CD4-positive, alpha-beta T cell (primary cell): ENCODE data around the gene ZSWIM1. TPM values are rescaled to one million over a fixed set of nuclear protein-coding genes. Genes with fewer than 3 reads are reported as not detected.

Source experiments
- ATAC-seq: fragments of 200-7000 bp; cut with Tn5 transposase; one replicate; pipeline ENCODE4 v1.10.0; 2022; ENCODE audit warnings: mild to moderate bottlenecking; ENCODE audit not compliant: poor library complexity
- CTCF ChIA-PET: fragments of 350-600 bp; sonication (Branson Sonifier 250); formaldehyde crosslinking; loops from one replicate; lab custom pipeline; 2021; ENCODE audit warnings: antibody characterized with exemption, inconsistent platforms; lab: Charles Lee
- POLR2A ChIA-PET: fragments of 350-600 bp; sonication (Branson Sonifier 250); formaldehyde crosslinking; loops from one replicate; lab custom pipeline; 2021; ENCODE audit warnings: antibody characterized with exemption, inconsistent platforms; lab: Charles Lee
- DNase-seq, 14 experiments: peaks; one replicate each; pipeline ENCODE4 v3.0.0-alpha.2; 2013 to 2020; ENCODE audit warnings: mixed read lengths in 2 of 14
- H3K27ac ChIP-seq, 2 donors: one replicate each; pipeline versions ENCODE4 v1.5.1 to v1.7.0; 2013; ENCODE audit warnings: low read length in 2 of 2, low read depth in 1 of 2, mild to moderate bottlenecking in 1 of 2
- H3K27me3 ChIP-seq, 2 experiments: 1 replicate in 1 of 2; 2 replicates in 1 of 2; pipeline versions ENCODE4 v1.6.1 to v1.7.0; 2013; ENCODE audit warnings: low read length in 2 of 2, control low read depth in 1 of 2, mild to moderate bottlenecking in 1 of 2, moderate library complexity in 1 of 2; ENCODE audit not compliant: insufficient read depth in 2 of 2, control insufficient read depth in 1 of 2
- H3K36me3 ChIP-seq: one replicate; pipeline ENCODE4 v1.6.1; 2013; ENCODE audit warnings: low read length, control low read depth; ENCODE audit not compliant: insufficient read depth
- H3K4me1 ChIP-seq: one replicate; pipeline ENCODE4 v1.6.1; 2013; ENCODE audit warnings: low read length, control low read depth; ENCODE audit not compliant: insufficient read depth
- H3K4me3 ChIP-seq: one replicate; pipeline ENCODE4 v1.5.1; 2013; ENCODE audit warnings: mild to moderate bottlenecking, low read length, moderate library complexity
- H3K9me3 ChIP-seq, 2 experiments: 1 replicate in 1 of 2; 2 replicates in 1 of 2; pipeline versions ENCODE4 v1.6.1 to v1.7.0; 2013; ENCODE audit warnings: low read length in 2 of 2, mild to moderate bottlenecking in 2 of 2, control low read depth in 1 of 2, moderate library complexity in 1 of 2; ENCODE audit not compliant: control insufficient read depth in 1 of 2, insufficient read depth in 1 of 2
- H3K27ac Mint-ChIP-seq: one replicate; pipeline ENCODE4 v1.8.0; 2020; ENCODE audit warnings: mixed read lengths
- H3K27me3 Mint-ChIP-seq: one replicate; pipeline ENCODE4 v1.8.0; 2021; ENCODE audit warnings: mixed read lengths
- H3K36me3 Mint-ChIP-seq: one replicate; pipeline ENCODE4 v1.8.0; 2021; ENCODE audit warnings: low read depth, mixed read lengths
- H3K4me1 Mint-ChIP-seq: one replicate; pipeline ENCODE4 v1.8.0; 2021; ENCODE audit warnings: low read depth, mixed read lengths
- H3K4me3 Mint-ChIP-seq: one replicate; pipeline ENCODE4 v1.8.0; 2020; ENCODE audit warnings: mild to moderate bottlenecking, mixed read lengths
- H3K9me3 Mint-ChIP-seq: one replicate; pipeline ENCODE4 v1.8.0; 2020; ENCODE audit warnings: mixed read lengths
- intact Hi-C, 2 experiments: fragments of 100-400 bp; cut with DNase I in 1 of 2; cut with micrococcal nuclease in 1 of 2; formaldehyde crosslinking; loops; one replicate each; pipeline versions ENCODE4 v1.15.1 to v1.9.0; 2023 to 2025; cut with DNase I, micrococcal nuclease
- total RNA-seq, 174 experiments: library from RNA in 2 of 174; stranded (reverse) in 2 of 174; gene quantifications; one replicate each; pipeline ENCODE4 v1.2.3 and lab custom pipeline; 2021 to 2026
- TF ChIP-seq, protein P1 (sequence below): fragments of 200-600 bp; IDR thresholded peaks from one replicate; pipeline ENCODE4 v1.8.0; 2022; ENCODE audit warnings: antibody characterized with exemption, mild to moderate bottlenecking

ZSWIM1 gene
- total RNA-seq, 2 experiments from 2014 or later, result 9.3 to 10.7 TPM

DNA sequence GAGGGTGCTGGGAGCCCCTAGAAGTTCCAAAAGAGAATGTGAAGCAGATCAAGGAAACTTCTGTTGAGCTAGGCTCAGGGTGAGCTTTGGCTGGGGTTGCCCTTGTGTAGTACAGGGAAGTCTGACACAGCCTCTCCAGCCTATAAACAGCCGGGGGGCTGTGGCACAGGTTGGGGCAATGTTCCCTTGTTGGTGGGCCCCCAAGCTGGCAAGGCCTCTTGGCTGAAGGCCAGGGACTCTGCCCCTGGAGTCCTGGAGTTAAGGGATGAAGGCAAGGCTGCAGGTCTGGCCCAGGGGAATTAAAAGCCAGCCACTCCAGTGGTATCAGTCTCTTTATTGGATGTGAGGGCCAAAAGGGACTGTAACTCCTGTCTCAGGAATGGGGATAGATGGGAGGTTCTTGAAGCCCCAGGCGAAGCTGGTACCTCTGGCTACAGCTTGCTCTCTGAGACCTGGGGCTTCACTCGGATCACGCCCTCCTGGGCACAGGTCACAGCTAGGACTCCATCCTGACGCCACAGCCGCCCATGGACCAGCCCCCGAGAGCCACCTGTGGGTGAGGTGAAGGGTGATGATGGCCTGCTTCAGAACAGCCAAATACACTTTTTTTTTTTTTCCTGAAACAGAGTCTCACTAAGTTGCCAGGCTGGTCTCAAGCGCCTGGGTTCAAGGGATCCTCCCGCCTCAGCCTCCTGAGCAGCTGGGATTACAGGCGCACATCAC lies 39.5 kb upstream of the ZSWIM1 start:
- Mint-ChIP-seq H3K27ac (no peak overlapping the region), H3K27me3 (no peaks in the 10 kb centered on the region), H3K4me3 (no peak overlapping the region), H3K9me3 (no peaks in the 10 kb centered on the region), H3K36me3 (peaks cover 43% of the 10 kb centered on the region), H3K4me1 (no peaks in the 10 kb centered on the region)
- Histone ChIP-seq H3K27ac (no peak overlapping the region), H3K9me3 (no peaks in the 10 kb centered on the region), H3K27me3 (no peaks in the 10 kb centered on the region), H3K36me3 (peaks cover 48% of the 10 kb centered on the region), H3K4me1 (no peaks in the 10 kb centered on the region), H3K4me3 (no peak overlapping the region)
- DNase-seq, result no peak
- TF ChIP-seq, protein P1, sequence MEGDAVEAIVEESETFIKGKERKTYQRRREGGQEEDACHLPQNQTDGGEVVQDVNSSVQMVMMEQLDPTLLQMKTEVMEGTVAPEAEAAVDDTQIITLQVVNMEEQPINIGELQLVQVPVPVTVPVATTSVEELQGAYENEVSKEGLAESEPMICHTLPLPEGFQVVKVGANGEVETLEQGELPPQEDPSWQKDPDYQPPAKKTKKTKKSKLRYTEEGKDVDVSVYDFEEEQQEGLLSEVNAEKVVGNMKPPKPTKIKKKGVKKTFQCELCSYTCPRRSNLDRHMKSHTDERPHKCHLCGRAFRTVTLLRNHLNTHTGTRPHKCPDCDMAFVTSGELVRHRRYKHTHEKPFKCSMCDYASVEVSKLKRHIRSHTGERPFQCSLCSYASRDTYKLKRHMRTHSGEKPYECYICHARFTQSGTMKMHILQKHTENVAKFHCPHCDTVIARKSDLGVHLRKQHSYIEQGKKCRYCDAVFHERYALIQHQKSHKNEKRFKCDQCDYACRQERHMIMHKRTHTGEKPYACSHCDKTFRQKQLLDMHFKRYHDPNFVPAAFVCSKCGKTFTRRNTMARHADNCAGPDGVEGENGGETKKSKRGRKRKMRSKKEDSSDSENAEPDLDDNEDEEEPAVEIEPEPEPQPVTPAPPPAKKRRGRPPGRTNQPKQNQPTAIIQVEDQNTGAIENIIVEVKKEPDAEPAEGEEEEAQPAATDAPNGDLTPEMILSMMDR, result no peak
- ATAC-seq, result no peak
- intact Hi-C loops, result no loop called here
- POLR2A ChIA-PET, result interaction anchor here (1.2 to 1.3 kb wide), 2 partner anchors 15 to 93 kb away, joined by 3 read pairs; partner anchors contain the start of gene PCIF1
- CTCF ChIA-PET, result interaction anchor here (1.3 kb wide), 1 partner anchor 42 kb away, joined by 3 read pairs; no protein-coding TSS in a partner anchor

DNA sequence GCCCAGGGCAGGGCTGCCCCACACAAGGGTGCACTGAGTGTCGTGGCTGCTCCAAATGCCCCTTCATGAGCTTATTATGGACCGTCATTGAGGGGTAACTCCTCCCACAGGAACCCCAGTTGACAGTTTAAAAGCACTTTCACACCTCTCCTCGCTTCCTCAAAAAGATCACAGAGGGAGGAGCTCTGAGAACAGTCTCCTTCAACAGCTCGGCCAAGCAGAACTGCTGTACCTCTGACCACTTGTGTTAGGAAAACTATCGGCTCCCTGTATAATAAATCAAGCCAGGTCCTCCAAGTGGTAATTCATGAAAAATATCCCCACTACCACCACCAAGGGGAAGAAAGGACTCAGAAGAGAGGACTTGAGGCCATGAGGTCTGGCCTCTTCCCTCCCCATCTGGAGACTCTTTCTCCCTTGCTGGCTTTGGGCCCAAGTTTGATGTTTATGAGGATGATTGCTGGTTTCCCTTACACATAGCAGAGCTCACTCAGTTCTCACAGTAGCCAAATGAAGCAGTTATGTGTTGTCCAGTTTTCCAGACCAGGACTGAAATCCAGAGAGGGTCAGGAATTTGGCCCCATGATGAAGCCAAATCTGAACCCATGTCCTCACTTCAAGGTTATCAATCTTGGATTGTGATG lies 38.7 kb upstream of the ZSWIM1 start:
- Mint-ChIP-seq H3K4me1 (no peaks in the 10 kb centered on the region), H3K4me3 (no peak overlapping the region), H3K9me3 (no peaks in the 10 kb centered on the region), H3K27me3 (no peaks in the 10 kb centered on the region), H3K27ac (no peak overlapping the region), H3K36me3 (peaks cover 49% of the 10 kb centered on the region)
- ChIA-PET POLR2A (interaction anchor here (1.2 kb wide), 1 partner anchor 92 kb away, joined by 3 read pairs; the partner anchor contains the start of gene PCIF1), CTCF (interaction anchor here (0.6 to 1.3 kb wide), 2 partner anchors 43 to 1156 kb away, joined by 3 read pairs; no protein-coding TSS in a partner anchor)
- Histone ChIP-seq H3K4me1 (no peaks in the 10 kb centered on the region), H3K27me3 (no peaks in the 10 kb centered on the region), H3K9me3 (no peaks in the 10 kb centered on the region), H3K36me3 (peaks cover 51% of the 10 kb centered on the region), H3K27ac (no peak overlapping the region), H3K4me3 (no peak overlapping the region)
- TF ChIP-seq, protein P1, result no peak
- ATAC-seq, result no peak
- intact Hi-C loops, result no loop called here
- DNase-seq, result peak in 1 of 14 experiments; percentile 6

DNA sequence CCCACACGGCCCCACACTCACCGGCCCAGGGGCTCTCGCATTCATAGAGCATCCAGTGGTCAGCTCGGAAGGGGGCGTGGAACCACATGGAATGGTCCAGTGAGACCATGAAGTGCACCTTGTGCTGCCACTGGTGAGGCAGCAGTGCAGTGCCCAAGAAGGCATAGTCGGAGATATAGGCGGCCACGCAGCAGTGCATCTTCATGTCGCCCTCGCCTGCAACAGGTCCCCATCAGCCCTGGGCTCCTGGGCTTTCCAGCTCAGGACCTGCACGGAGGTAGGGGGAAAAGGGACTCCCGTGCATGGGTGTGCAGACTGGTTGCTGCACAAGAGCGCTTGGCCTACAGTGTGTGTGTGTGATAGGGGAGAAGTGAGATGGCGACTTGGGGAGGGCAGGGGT lies 37.5 kb upstream of the ZSWIM1 start:
- H3K4me1 ChIP-seq, result no peaks in the 10 kb centered on the region
- ATAC-seq, result no peak
- peaks cover 61% of the 10 kb centered on the region for H3K36me3 Mint-ChIP-seq
- H3K9me3 ChIP-seq, result no peaks in the 10 kb centered on the region
- ChIA-PET POLR2A (no interaction called here), CTCF (no interaction called here)
- H3K4me3 Mint-ChIP-seq, result no peak overlapping the region
- H3K36me3 ChIP-seq, result peaks cover 60% of the 10 kb centered on the region
- no peak overlapping the region for H3K27ac Mint-ChIP-seq
- TF ChIP-seq, protein P1, result no peak
- no peaks in the 10 kb centered on the region for H3K4me1 Mint-ChIP-seq
- DNase-seq, result no peak
- no peak overlapping the region for H3K27ac ChIP-seq
- H3K4me3 ChIP-seq, result no peak overlapping the region
- no peaks in the 10 kb centered on the region for H3K9me3 Mint-ChIP-seq
- no peaks in the 10 kb centered on the region for H3K27me3 Mint-ChIP-seq
- no peaks in the 10 kb centered on the region for H3K27me3 ChIP-seq
- intact Hi-C loops, result no loop called here
